T1000 (cell line): ENCODE measurements around the gene MINDY4.
A peak's percentile ranks its signal among the peaks of the same experiment; 100 is the strongest.

Experiments used
- DNase-seq: peaks from one replicate; lab custom pipeline; 2025; ENCODE audit warnings: mixed read lengths; lab: John Stamatoyannopoulos, UW

Gene MINDY4

DNA sequence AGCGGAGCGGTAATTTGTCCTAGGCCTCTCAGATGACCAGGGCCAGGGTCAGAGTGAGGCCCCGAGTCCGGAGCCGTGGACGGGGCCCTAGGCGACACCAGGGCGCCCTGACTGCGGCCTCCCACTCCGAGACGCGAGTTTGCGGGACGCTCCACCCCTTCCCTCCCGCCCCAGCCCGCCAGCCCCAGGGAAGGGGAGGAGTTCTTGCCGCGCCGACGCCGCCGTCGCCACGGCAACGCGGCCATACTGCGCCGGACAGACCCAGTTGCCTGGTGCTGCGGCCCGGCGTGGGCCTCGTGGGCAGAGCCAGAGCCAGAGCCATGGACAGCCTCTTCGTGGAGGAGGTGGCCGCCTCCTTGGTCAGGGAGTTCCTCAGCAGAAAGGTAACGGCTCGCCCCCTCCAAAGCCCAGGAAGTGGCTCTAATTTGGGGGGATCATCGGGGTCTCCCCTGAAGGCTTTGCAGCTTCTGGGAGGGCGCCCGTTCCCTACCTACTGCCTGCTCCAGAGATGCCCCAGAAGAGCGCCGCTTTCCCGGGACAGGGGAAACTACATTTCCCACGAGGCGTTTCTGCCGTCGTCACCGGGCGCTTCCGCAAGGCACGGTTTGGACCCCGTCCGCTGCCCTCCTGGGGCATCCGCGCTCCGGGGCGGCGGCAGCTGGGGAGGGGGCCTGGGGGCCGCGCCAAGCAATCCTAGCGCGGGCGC, at the start of gene MINDY4:
Gene MINDY4 (plus strand): TSS at position 244 of the 706 bp plus-strand sequence. CDS start 77 bp downstream, at position 321.
- DNase-seq = peak; percentile 72

DNA sequence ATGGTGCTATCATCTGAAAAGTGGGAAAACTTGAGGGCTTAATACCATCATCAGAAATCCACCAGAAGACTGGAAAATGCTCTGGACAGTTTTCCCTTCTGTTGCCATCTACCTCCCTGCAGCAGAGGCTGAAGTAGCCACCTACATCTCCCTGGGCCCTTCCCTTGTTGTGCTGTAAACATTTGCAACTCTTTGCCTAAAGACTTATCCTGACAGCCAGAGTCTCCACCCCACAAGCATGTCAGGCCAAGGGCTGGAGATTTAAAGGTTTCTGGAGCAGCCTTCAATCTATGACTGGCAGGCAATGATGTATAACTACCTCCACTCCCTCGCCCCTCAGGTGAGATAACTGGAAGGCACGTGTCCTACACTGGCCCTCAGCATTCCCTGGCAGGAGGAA, 49.0 kb upstream of the MINDY4 start:
- DNase-seq = no peak

DNA sequence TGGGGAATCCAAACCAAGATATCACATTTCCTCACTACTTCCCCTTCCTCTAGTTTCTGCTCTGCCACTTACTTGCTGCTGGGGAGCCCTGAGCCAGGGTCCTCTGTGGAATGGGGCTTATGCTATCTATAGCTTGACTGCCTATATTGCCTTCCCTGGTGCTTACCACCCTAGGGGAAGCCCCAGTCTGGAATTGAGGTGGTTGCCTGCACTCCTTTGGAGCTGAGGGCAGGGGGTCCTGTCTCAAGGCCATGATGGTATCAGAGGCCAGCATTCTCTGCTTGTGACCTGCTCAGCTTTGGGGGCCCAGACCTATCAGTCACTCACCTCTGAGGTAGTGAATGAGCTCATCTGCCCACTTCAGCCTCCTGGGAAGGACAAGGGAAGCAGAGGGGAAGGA, 48.5 kb upstream of the MINDY4 start:
- DNase-seq = no peak

DNA sequence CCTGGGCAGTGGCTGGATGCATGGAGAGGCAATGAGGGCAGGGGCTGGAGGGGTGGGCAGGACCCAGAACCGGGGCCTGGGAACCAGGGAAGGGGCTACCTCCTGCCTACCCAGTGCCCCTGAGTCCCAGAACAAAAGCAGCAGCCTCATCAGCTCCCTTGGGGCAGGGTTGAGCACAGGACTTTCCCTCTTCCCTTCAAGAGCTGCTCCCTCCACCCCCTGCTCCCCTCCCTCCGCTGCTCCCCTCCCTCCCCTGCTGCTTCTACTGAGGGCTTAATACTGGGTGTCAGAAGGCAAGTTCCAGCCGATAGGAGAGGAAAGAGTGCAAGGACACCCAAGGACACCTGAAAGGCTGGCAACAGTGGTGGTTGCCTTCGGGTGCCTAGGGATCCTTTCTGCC, 47.4 kb upstream of the MINDY4 start:
- DNase-seq = no peak

DNA sequence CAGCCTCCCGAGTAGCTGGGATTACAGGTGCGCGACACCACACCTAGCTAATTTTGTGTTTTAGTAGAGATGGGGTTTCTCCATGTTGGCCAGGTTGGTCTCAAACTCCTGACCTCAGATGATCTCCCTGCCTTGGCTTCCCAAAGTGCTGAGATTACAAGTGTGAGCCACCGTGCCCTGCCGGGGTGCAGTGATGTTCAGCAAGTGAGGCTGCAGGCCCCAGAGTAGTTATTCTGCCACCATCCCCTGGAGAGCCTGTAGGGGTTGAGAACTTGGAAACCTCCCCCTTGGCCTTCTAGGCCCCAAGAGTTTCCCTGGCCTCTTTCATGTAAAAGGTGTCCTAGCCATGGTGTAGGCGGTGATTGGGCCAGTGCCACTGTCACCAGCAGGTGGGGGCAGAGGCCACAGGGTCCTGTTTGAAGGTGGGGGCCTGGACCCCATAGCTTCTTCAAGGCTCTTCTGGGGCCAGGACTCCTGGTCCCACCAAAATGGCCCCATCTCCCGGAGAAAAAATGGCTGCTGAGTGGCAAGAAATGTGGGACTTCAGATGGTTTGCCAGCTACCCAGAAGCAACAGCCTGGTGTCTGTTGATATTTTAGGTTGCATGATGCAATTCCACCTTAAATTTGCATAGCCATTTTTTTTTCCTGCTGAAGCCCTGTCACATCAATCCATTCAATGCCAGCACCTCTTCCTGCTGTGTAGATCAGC, 44.8 kb upstream of the MINDY4 start:
- no peak for DNase-seq

DNA sequence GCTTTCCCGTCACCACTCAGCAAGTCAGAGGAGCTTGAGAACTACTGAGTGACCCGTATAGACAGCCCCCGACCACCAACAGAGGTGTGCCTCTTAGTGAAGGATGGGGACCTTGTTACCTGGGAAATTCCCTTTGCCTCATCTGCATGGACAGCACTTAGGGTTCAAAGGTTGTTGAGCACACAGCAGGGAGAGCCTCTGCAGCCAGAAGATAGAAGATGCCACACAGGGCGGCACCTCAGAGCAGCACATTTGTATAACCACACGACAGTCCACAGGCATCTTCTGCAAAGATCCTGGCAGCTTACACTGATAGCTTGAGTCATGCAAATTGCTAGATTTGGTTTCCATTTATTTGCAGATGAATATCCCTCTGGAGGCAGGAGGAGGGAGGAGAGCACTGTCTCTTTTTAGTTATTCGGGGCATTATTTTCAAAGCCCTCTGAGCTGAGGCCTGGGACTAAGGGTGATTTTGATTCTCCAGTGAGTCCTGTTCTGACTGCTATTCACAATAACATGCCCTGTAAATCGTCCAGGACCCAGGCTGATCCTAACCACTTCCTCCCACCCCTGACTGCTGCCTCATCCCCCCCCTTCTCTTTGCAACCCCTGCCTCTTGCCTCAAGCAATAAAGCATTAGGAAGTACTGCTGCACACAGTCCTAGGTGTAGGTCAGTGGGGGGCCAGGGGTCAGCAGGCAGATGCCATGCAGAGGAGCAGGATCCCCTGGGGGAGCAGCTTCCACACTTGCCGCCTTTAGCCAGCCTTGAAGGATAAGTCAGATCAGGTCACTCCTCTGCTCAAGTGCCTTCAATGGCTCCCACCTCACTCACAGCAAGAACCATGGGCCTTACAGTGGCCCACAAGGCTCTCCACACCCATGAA, 43.9 kb upstream of the MINDY4 start:
- DNase-seq = no peak

DNA sequence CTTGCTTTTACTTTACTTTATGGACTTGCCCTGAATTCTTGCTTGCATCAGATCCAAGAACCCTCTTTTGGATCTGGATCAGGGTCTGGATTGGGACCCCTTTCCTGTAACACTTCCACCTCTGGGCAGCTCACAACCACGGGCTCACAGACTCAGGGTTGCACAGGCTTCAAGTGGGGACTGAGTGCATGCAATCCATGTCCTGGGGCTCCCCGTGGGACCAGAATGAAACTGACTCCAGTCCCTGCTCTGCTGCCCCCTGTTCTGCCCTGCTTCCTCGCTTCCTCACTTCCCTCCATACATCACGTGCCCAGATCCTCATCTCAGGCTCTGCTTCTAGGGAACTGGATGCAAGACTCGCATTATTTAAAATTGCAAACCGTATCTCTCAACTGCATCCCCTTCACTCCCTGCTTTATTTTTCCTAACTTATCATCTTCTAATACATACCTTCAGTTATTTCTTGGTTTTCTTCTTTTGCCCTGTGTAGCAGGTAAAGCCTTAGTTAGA, 42.6 kb upstream of the MINDY4 start:
- DNase-seq = no peak

DNA sequence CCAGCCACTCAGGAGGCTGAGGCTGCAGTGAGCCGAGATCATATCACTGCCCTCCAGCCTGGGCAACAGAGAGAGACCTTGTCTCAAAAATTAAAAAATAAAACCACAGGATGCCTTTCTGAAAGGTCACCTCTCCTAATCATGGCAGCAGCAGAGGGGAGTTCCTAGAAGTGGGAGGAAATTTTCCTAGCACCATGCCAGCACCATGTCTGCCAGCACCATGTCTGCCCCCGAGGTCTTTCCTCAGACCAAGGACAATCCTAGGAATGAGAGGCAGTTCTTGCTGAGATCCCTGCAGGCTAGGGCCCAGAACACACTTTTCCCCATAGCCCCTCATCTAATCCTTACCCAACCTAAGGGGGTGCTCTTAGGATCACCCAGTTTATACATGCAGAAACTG, 41.6 kb upstream of the MINDY4 start:
- DNase-seq = no peak

DNA sequence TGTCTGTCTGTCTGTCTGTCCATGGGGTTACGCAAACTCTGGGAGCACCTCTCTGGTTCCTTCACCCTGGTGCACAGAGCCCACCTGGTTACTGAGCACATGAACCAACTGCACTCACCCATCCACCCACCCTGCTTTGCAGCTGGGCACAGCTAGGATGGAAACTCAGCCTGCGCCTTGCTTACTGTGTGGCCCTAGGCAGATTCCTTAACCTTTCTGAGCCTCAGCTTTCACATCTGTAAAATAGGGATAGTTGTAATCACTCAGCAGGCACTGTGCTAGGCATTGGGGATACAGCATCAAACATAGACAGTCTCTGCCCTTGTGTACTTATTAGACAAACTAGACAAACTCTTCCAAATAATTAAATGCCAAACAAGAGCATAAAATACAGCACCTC, 41.1 kb upstream of the MINDY4 start:
- no peak for DNase-seq

DNA sequence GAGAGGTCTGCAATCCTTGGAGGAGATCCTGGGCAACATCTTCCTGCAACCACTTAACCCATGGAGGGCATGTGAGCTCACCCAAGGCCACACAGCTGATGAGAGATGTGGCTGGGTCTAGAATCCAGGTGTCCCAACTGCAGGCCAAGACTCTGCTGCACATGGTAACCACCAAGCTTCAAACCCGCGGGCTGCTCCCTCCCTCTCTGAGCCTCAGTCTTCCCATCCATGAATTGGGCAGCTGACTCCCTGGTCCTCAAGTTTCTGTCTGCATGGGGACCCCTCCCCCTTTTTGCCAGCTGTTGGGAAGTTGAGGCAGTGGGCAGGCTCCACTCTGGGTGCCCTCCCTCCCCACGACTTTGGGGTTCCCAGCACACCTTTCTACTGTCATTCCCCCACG, 40.2 kb upstream of the MINDY4 start:
- no peak for DNase-seq

DNA sequence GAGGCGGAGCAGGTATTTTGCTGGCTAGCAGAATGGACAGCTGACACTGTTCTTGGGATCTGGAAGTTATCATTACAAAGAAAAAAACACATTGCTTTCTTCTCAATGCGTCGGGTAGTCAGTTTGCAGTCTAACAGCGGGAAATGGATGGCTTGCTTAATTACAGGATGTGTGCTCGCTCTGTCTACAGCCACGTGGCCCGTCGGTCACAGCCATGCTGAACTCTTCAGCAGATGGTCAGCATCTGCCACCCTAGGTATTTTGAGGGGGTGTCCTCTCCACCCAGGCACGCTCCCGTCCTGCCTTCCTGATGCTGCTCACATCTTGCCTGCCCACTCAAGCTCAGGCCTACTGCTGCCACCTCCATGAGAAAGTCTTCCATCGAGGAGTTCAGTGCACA, 39.6 kb upstream of the MINDY4 start:
- no peak for DNase-seq

DNA sequence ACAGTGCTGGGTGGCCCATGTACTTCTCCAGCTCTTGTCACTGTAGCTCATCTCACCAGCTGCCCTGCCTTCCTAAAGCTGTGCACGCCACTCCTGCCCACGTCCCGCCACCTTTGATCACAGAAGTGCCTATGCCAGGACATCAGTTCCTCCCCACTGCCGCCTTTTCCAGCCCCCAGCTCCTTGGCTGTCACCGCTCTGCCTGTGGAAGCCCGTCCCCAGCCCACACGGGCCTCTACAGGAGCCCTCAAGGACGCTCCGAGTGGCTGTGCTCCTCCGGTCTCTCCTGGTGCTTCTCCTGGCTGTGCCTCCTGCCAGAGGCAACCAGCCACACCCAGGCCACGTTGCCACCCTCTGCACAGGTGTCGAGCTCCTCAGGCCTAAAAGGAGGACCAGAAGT, 38.6 kb upstream of the MINDY4 start:
- no peak for DNase-seq

DNA sequence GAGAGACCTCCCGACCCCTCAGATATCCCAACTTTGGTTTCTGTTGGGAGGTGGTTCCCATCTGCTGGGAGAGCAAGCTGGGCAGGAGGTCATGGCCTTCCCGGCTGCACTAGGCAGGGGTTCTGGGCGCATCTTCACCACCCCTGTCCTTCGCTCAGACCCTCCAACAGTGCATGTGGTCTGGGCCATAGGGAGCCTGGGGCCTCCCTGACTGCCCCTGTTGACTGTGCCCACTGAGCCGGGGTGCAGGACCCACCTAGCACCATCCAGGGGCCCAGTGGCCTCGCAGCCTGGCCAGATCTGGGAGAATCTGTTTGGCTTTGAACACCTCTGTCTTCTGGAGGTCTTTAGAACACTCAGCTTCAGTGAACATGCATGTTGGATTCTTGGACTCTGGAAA, 38.0 kb upstream of the MINDY4 start:
- no peak for DNase-seq

DNA sequence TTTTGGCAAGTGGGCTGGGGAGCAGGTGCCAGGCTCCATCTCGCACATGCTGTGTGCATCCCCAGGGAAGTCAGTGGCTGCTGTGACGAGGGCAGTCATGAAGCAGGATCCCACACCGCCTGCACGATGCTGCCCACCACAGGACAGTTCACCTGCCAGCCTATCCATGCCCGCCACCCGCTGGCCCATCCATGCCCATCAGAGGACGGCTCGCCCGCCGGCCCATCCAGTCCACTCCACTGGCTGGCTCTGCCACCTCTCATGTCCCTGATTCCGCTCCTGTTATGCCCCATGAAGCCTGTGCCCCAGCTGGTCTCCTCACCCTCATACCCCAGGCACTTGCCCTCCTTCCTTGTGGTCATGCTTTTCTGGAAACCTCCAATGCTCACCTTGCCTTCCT, 37.5 kb upstream of the MINDY4 start:
- DNase-seq = no peak

DNA sequence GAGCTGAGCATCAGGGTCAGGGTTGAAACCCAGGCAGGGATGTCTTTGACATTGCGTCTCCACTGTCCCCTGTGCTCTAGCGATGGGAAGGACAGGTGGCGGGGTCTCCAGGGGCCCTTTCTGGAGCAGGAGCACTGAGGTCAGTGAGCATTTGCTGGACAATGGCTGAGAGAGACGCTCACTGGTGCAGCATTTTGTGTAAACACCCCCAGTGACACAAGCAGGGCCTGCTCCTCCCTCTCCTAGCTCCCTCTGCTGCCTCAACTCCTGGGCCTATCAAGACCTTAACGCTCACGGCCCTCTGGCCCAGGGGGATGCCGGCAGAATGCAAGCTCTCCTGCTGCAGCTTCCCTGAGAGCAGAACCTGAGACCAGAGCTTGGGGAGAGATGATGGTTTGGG, 36.7 kb upstream of the MINDY4 start:
- no peak for DNase-seq

DNA sequence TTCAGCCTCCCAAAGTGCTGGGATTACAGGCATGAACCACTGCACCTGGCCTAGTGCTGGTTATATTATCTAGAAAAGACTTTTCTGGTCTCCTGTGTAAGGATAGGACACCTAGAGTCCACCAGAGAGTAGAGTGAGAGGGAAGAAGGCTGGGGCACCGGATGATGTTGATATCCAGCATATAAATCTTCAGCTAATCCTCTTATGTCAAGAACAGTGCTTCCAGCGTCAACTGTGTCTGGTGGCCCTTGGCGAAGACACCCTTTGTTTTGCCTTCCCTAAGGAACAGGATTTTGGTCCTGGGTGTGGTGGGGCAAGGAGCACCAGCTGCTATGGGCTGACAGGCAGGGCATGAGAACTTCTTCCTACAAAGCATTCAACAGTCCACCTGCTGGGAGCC, 35.6 kb upstream of the MINDY4 start:
- no peak for DNase-seq

DNA sequence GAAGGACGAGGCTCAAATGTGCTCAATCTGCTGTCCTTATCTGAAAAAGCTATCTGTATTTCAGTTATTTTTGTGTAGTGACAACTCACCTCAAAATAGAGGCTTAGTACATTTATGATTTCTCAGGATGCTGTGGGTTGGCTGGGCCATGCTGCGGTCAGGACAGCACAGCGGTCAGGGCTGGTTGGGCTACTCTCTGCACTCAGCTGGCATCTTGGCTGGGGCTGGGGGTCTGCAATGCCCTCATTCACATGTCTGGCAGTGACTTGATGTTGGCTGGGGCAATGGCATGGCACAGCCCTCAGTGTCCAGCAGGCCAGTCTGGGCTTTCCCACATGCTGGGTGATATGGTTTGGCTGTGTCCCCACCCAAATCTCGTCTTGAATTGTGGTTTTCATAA, 34.9 kb upstream of the MINDY4 start:
- no peak for DNase-seq

DNA sequence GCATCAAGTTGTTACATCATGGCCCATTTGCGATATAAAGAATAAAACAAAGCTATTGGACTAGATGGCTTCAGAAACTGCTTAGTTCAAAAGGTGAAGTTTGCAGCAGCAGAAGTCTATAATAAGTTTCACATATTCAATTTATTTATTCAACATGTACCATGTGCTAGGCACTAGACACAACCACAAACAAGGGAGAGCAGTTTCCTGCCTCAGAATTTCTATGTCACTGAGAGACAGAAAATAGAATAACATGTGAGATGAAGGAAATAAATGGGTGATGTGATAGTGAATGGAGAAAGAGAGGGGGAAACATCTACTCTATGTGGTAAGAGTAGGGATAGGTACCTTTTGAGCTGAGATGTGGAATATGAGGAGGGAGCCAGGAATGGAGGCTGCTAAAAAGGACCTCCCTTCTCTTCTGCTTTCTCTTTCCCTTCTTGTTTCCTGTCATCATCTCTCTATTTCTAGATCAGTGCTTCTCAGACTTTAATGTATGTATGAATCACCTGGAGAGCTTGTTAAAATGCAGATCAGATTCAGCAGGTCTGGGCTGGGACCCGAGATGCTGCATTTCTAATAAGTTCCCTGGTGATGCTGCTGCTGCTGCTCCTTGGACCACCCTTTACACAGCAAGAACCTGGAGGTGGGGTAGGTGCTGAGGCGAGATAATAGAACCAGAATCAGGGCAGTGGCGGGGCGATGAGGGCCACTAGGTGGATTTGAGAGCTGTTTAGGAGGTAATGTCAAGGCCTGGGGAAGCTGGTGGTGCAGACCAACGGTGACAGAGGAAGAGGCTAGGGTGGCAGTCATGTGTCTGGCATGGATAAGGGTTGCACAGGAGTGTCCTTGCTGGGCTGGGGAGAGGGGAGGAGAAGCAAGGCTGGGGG, 32.9 kb upstream of the MINDY4 start:
- DNase-seq = no peak

DNA sequence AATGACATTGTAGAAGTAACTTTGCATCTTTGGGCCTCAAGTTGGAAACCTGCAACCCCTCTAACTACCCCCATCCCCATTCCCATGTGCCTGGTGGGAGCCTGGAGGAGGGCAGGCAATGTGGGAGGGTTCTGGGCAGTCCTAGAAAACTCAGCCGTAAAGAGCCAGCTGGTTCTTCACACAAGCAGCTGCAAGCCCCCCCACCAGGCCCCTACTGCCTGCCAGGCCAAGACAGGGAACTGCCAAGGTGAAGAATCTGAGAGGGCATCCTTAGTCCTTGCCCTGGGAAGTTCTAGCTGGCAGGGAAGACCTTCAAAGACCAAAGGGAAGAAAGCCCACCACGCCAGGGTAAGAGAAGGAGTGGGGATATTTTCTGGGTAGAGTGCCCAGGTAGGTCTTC, 31.5 kb upstream of the MINDY4 start:
- no peak for DNase-seq

DNA sequence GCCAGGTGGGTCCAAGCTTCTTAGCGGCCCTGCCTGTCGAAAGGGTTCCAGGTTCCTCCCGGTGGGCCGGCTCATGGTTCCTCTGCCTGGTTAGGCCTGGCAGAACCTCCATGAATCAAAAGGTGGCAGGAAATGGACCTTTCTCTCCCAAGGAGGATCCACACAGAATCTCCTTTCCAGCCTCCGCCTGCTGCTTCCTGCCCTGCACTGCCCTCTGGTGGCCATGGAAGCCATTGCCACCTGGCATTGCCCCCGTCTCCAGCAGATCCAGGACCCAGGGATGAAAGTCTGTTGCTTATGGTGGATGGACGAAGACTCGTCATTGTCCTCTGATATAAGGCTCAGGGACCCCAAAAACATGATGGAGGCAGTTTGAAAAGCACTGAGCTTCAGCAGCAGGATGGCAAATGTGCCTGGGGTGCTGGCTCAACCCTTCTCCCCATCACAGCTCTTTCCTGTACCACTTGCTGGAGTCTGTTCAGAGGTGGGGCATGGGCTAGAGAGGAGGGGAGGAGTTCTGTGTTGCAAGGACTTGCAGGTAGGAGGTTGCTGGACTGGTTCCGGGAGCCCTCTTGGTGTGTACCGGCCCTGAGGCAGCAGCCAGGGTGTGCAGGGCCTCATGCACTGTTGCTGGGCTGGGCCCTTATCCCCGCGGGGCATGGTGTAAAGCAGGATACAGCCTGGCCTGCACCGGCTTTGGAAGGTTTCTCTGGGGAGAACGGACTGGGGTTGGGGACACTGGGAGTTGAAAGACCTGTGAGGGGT, 30.6 kb upstream of the MINDY4 start:
- DNase-seq = peak; percentile 71

DNA sequence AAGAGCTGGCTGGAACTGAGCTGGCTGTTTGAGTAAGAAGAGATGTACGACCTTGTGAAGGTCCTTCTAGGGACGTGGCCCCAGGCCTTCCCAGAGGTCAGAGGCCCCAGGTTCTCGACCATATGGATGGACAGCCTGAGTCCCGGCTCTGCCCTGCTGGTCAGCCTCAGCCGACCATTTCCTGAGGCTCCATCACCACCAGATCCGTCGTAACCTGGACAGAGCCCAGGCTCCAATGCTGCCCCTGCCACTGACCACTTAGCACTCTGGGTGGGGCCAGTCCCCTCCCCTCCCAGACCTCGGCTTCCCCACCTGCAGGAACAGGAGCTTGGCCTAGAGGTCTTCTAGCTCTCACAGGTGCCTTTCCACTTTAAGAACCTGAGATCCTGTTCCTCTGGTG, 29.9 kb upstream of the MINDY4 start:
- no peak for DNase-seq
